Measurements from ENCODE around the gene EIPR1. TPM values are rescaled to one million over a fixed set of nuclear protein-coding genes. Genes with fewer than 3 reads are reported as not detected.

Gene EIPR1
- total and polyA plus RNA-seq, 2 donors (not counting 3 experiments of a cell fraction or from before 2014, with no cell fraction given): 30.8 to 57.3 TPM

- H3K4me1 ChIP-seq (ENCODE audit: control insufficient read depth, extremely low read depth, insufficient read depth, low read length): no peaks in the 10 kb centered on the region
- TF ChIP-seq MAX (IDR thresholded peaks at IDR 0.05; ENCODE audit: insufficient read depth, insufficient read length) (no peak), POLR2A (IDR thresholded peaks at IDR 0.05; ENCODE audit: low read depth, low read length) (no peak), MYC (IDR thresholded peaks at IDR 0.05; ENCODE audit: low read depth, low read length) (no peak)
- H4K20me1 ChIP-seq (replicated peaks; ENCODE audit: control insufficient read depth, extremely low read depth, insufficient read depth, low read length): no peaks in the 10 kb centered on the region
- no peaks in the 10 kb centered on the region for H3K79me2 ChIP-seq (ENCODE audit: control insufficient read depth, insufficient read depth, low read length)
- CTCF ChIA-PET: no interaction called here
- no peak overlapping the region for H3K4me2 ChIP-seq (ENCODE audit: insufficient read depth, low read length)
- no peak overlapping the region for H3K4me3 ChIP-seq (replicated peaks in 1 of 3; ENCODE audit: insufficient read depth in 1 of 3, low read depth in 1 of 3, low read length in 3 of 3)
- intact Hi-C loops (cut with micrococcal nuclease) (no loop called here), dilution Hi-C loops (cut with MboI; ENCODE audit: extremely low pct_ligation_motif_present, low sequenced_read_pairs) (no loop called here)
- no peaks in the 10 kb centered on the region for H3K9me3 ChIP-seq (replicated peaks; ENCODE audit: control insufficient read depth, insufficient read depth, low read length)
- no peak overlapping the region for H2AFZ ChIP-seq (ENCODE audit: low read depth, low read length)
- no TSS peak for BruUV-seq (replicated peaks)
- no peaks in the 10 kb centered on the region for H3K9me1 ChIP-seq (replicated peaks; ENCODE audit: control insufficient read depth, extremely low read depth, insufficient read depth, low read length)
- H3K36me3 ChIP-seq (ENCODE audit: control insufficient read depth in 2 of 2, extremely low read depth in 1 of 2, insufficient read depth in 2 of 2, low read length in 2 of 2): no peaks in the 10 kb centered on the region
- FAIRE-seq (no peak), DNase-seq (ENCODE audit: low read depth, low spot score) (no peak)
- no peak overlapping the region for H3K9ac ChIP-seq (replicated peaks; ENCODE audit: extremely low read depth, insufficient read depth, low read length)
- H3K27me3 ChIP-seq (ENCODE audit: control insufficient read depth in 2 of 2, insufficient read depth in 2 of 2, low read length in 2 of 2): no peaks in the 10 kb centered on the region
- no peak overlapping the region for H3K27ac ChIP-seq (ENCODE audit: insufficient read depth, low read depth, low read length)
- POLR2A ChIA-PET: no interaction called here
These were observed 200.8 kb downstream of the EIPR1 start for GRCh38 chr2:3176869-3177255.

GRCh38 chr2:3176071-3176868 lies 201.3 kb downstream of the EIPR1 start:
- BruUV-seq (replicated peaks): no TSS peak
- TF ChIP-seq JUN (IDR thresholded peaks at IDR 0.05; ENCODE audit: borderline replicate concordance, insufficient read depth, insufficient read length, low read depth): no peak
- no peak for TF ChIP-seq EZH2 (IDR thresholded peaks at IDR 0.05; ENCODE audit: borderline replicate concordance, low read depth, low read length, severe bottlenecking)
- TF ChIP-seq POLR2AphosphoS5 (IDR thresholded peaks at IDR 0.05; ENCODE audit: insufficient read depth, low read depth, low read length): no peak
- no peak for TF ChIP-seq POLR2A (IDR thresholded peaks at IDR 0.05; ENCODE audit: low read depth, low read length)
- no peak for TF ChIP-seq MYC (IDR thresholded peaks at IDR 0.05; ENCODE audit: low read depth, low read length)
- TF ChIP-seq MAX (IDR thresholded peaks at IDR 0.05; ENCODE audit: insufficient read depth, insufficient read length): no peak
- no peak for TF ChIP-seq FOS (IDR thresholded peaks at IDR 0.05; ENCODE audit: borderline replicate concordance, insufficient read depth, low read length)
- TF ChIP-seq, protein P1, sequence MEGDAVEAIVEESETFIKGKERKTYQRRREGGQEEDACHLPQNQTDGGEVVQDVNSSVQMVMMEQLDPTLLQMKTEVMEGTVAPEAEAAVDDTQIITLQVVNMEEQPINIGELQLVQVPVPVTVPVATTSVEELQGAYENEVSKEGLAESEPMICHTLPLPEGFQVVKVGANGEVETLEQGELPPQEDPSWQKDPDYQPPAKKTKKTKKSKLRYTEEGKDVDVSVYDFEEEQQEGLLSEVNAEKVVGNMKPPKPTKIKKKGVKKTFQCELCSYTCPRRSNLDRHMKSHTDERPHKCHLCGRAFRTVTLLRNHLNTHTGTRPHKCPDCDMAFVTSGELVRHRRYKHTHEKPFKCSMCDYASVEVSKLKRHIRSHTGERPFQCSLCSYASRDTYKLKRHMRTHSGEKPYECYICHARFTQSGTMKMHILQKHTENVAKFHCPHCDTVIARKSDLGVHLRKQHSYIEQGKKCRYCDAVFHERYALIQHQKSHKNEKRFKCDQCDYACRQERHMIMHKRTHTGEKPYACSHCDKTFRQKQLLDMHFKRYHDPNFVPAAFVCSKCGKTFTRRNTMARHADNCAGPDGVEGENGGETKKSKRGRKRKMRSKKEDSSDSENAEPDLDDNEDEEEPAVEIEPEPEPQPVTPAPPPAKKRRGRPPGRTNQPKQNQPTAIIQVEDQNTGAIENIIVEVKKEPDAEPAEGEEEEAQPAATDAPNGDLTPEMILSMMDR (IDR thresholded peaks at IDR 0.05; ENCODE audit: extremely low read depth in 1 of 2, insufficient read depth in 1 of 2, low read depth in 1 of 2, low read length in 2 of 2): no peak
- no peak for TF ChIP-seq GATA2 (IDR thresholded peaks at IDR 0.05; ENCODE audit: insufficient read depth, insufficient read length, low read depth, low read length)
- dilution Hi-C loops (cut with MboI; ENCODE audit: extremely low pct_ligation_motif_present, low sequenced_read_pairs) (no loop called here), intact Hi-C loops (cut with micrococcal nuclease) (no loop called here)
- no peaks in the 10 kb centered on the region for H4K20me1 ChIP-seq (replicated peaks; ENCODE audit: control insufficient read depth, extremely low read depth, insufficient read depth, low read length)
- H3K4me1 ChIP-seq (ENCODE audit: control insufficient read depth, extremely low read depth, insufficient read depth, low read length): no peaks in the 10 kb centered on the region
- H3K27ac ChIP-seq (ENCODE audit: insufficient read depth, low read depth, low read length): no peak overlapping the region
- no peak overlapping the region for H3K4me2 ChIP-seq (ENCODE audit: insufficient read depth, low read length)
- FAIRE-seq (no peak), DNase-seq (ENCODE audit: low read depth, low spot score) (no peak)
- H3K9ac ChIP-seq (replicated peaks; ENCODE audit: extremely low read depth, insufficient read depth, low read length): no peak overlapping the region
- H2AFZ ChIP-seq (ENCODE audit: low read depth, low read length): no peak overlapping the region
- no peaks in the 10 kb centered on the region for H3K9me3 ChIP-seq (replicated peaks; ENCODE audit: control insufficient read depth, insufficient read depth, low read length)
- H3K4me3 ChIP-seq (replicated peaks in 1 of 3; ENCODE audit: insufficient read depth in 1 of 3, low read depth in 1 of 3, low read length in 3 of 3): no peak overlapping the region
- no peaks in the 10 kb centered on the region for H3K36me3 ChIP-seq (ENCODE audit: control insufficient read depth in 2 of 2, extremely low read depth in 1 of 2, insufficient read depth in 2 of 2, low read length in 2 of 2)
- ChIA-PET POLR2A (no interaction called here), CTCF (no interaction called here)
- no peaks in the 10 kb centered on the region for H3K79me2 ChIP-seq (ENCODE audit: control insufficient read depth, insufficient read depth, low read length)
- H3K27me3 ChIP-seq (ENCODE audit: control insufficient read depth in 2 of 2, insufficient read depth in 2 of 2, low read length in 2 of 2): no peaks in the 10 kb centered on the region
- H3K9me1 ChIP-seq (replicated peaks; ENCODE audit: control insufficient read depth, extremely low read depth, insufficient read depth, low read length): no peaks in the 10 kb centered on the region
